ENCODE measurements around the gene TMEM115.

TMEM115 gene

DNA sequence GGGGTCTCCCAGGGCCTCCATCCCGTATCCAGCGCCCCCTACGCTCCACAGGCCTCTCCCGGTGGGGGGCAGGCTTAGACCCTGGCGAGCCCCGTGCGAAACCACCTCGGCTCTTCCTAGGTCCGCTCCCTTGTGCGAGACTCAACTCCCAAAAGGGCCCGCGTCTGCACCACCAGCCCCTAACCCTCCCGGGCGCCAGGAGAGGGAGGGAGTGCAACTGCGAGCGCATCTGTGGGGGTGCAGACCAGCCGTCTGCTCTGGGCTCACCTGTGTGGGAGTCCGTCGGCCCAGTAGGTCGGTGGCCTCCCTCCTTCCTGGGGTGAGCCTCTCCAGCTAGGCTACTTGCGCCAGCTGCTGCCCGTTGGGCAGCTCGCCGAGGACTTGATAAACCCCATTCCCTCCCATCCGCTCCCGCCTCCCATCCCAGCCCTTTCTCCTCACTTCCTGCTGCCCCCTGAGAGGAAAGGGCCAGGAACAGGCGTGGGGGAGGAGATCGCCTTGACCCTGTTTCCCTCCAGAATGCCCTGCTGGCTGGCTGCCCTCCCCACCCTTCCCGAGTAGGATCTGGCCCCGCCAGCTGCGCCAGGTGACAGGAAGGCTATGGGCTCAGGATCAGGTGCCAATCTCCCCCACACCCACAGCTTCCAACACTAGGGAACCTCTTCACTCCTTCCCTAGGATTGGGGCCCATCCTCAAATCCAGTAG, 36.8 kb downstream of the TMEM115 start, which contains the start of gene HYAL2:
Gene HYAL2, minus strand, starts transcription at position 360 of the 706 bp plus-strand sequence. CDS start 2,256 bp downstream, outside the sequence.
- peak within 1 kb of the TSS; percentile 87 for H3K4me2 ChIP-seq (ENCODE audit: low read length)
- H3K9me3 ChIP-seq (ENCODE audit: insufficient read depth, low read length), result no peaks in the 10 kb centered on the region
- no peaks in the 10 kb centered on the region for H4K20me1 ChIP-seq (ENCODE audit: insufficient read depth, low read length)
- TF ChIP-seq EZH2phosphoT487 (IDR thresholded peaks at IDR 0.05; ENCODE audit: low read depth) (no peak), CTCF (IDR thresholded peaks at IDR 0.05; ENCODE audit: low read depth, low read length) (no peak)
- H3K36me3 ChIP-seq (replicated peaks; ENCODE audit: low read depth, low read length), result peaks cover 22% of the 10 kb centered on the region
- H3K4me1 ChIP-seq (ENCODE audit: low read length), result peaks cover 34% of the 10 kb centered on the region
- H3K79me2 ChIP-seq (ENCODE audit: low read length), result peaks cover 29% of the 10 kb centered on the region
- peak within 1 kb of the TSS; percentile 93 for H2AFZ ChIP-seq (ENCODE audit: low read depth, low read length)
- peak within 1 kb of the TSS; percentile 74 for H3K27ac ChIP-seq (ENCODE audit: low read length)
- peak within 1 kb of the TSS; percentile 86 for H3K9ac ChIP-seq (ENCODE audit: low read length)
- H3K4me3 ChIP-seq (ENCODE audit: low read length), result peak within 1 kb of the TSS; percentile 84
- no peaks in the 10 kb centered on the region for H3K27me3 ChIP-seq (ENCODE audit: low read depth, low read length)

GRCh38 chr3:50322115-50322385, 37.3 kb downstream of the TMEM115 start:
- Histone ChIP-seq H3K36me3 (replicated peaks; ENCODE audit: low read depth, low read length) (peaks cover 22% of the 10 kb centered on the region), H3K79me2 (ENCODE audit: low read length) (peaks cover 27% of the 10 kb centered on the region), H3K27ac (ENCODE audit: low read length) (0 out of 2 replicates have a peak overlapping the region, but pooled peaks have one; percentile 74), H2AFZ (ENCODE audit: low read depth, low read length) (no peak overlapping the region), H3K27me3 (ENCODE audit: low read depth, low read length) (no peaks in the 10 kb centered on the region), H4K20me1 (ENCODE audit: insufficient read depth, low read length) (no peaks in the 10 kb centered on the region), H3K9ac (ENCODE audit: low read length) (peak overlapping the region; percentile 86), H3K9me3 (ENCODE audit: insufficient read depth, low read length) (no peaks in the 10 kb centered on the region), H3K4me3 (ENCODE audit: low read length) (peak overlapping the region; percentile 84), H3K4me1 (ENCODE audit: low read length) (peaks cover 32% of the 10 kb centered on the region), H3K4me2 (ENCODE audit: low read length) (peak overlapping the region; percentile 87)
- TF ChIP-seq CTCF (IDR thresholded peaks at IDR 0.05; ENCODE audit: low read depth, low read length), result no peak
- TF ChIP-seq EZH2phosphoT487 (IDR thresholded peaks at IDR 0.05; ENCODE audit: low read depth), result no peak

DNA sequence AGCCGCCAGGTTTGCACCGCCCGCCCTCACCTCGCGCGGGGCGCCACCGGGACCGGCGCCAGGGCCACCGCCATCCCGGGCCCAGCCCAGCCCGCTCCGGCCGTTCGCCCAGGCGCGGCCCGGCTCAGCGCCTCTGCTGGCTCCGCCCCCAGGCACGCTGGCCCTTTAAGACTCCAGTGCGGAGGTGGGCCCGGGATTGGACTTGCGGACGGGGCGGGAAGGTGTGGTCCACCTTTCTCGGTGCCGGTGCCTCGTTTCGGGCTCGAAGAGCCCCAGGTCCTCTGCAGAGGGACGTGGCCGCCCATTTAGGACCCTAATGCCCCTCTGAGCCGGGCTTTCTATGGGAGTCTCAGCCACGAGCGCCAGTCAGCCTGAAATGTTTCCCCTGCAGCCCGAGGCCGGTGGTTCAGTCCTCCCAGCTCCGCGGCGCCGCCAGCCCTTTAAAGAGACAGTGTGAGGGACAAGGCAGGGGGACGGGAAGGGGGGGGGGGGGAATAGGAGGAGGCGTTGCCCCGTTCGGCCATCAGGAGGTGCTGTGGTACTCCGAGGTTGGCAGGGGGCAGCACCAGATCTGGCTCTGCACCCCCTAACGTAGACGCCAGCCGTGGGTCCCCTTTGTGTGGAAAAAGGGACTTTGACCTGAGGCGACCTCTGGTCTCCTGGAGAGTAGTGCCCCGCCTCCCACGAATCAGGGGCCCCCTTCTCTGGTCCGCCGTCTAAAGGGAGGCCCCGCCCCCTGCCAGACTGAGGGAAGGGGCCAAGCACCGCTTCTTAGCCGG, 37.8 kb downstream of the TMEM115 start:
- Histone ChIP-seq H3K27ac (ENCODE audit: low read length) (peak overlapping the region; percentile 74), H3K79me2 (ENCODE audit: low read length) (peaks cover 23% of the 10 kb centered on the region), H3K9ac (ENCODE audit: low read length) (peak overlapping the region; percentile 86), H3K4me3 (ENCODE audit: low read length) (peak overlapping the region; percentile 84), H3K27me3 (ENCODE audit: low read depth, low read length) (no peaks in the 10 kb centered on the region), H4K20me1 (ENCODE audit: insufficient read depth, low read length) (no peaks in the 10 kb centered on the region), H3K4me1 (ENCODE audit: low read length) (peaks cover 31% of the 10 kb centered on the region), H2AFZ (ENCODE audit: low read depth, low read length) (peak overlapping the region; percentile 93), H3K4me2 (ENCODE audit: low read length) (peak overlapping the region; percentile 87), H3K36me3 (replicated peaks; ENCODE audit: low read depth, low read length) (peaks cover 24% of the 10 kb centered on the region), H3K9me3 (ENCODE audit: insufficient read depth, low read length) (no peaks in the 10 kb centered on the region)
- TF ChIP-seq EZH2phosphoT487 (IDR thresholded peaks at IDR 0.05; ENCODE audit: low read depth) (no peak), CTCF (IDR thresholded peaks at IDR 0.05; ENCODE audit: low read depth, low read length) (peak; percentile 61)

GRCh38 chr3:50320853-50321335, 38.4 kb downstream of the TMEM115 start:
- no peak for TF ChIP-seq EZH2phosphoT487 (IDR thresholded peaks at IDR 0.05; ENCODE audit: low read depth)
- TF ChIP-seq CTCF (IDR thresholded peaks at IDR 0.05; ENCODE audit: low read depth, low read length), result no peak
- Histone ChIP-seq H3K27ac (ENCODE audit: low read length) (peak overlapping the region; percentile 74), H3K4me3 (ENCODE audit: low read length) (peak overlapping the region; percentile 84), H3K9me3 (ENCODE audit: insufficient read depth, low read length) (no peaks in the 10 kb centered on the region), H3K4me2 (ENCODE audit: low read length) (peak overlapping the region; percentile 87), H3K9ac (ENCODE audit: low read length) (peak overlapping the region; percentile 86), H4K20me1 (ENCODE audit: insufficient read depth, low read length) (no peaks in the 10 kb centered on the region), H3K79me2 (ENCODE audit: low read length) (peaks cover 19% of the 10 kb centered on the region), H3K36me3 (replicated peaks; ENCODE audit: low read depth, low read length) (peaks cover 28% of the 10 kb centered on the region), H2AFZ (ENCODE audit: low read depth, low read length) (peak overlapping the region; percentile 93), H3K27me3 (ENCODE audit: low read depth, low read length) (no peaks in the 10 kb centered on the region), H3K4me1 (ENCODE audit: low read length) (peaks cover 31% of the 10 kb centered on the region)
